ENCODE results near the gene TERT. TPM values are rescaled to one million over a fixed set of nuclear protein-coding genes. Genes with fewer than 3 reads are reported as not detected.

TERT gene
- total and polyA plus RNA-seq, 2 of the 13 experiments (the other 11 are each of a cell fraction or from before 2014, with no cell fraction given) = 4.3 to 5.9 TPM

- TF ChIP-seq, protein P1, sequence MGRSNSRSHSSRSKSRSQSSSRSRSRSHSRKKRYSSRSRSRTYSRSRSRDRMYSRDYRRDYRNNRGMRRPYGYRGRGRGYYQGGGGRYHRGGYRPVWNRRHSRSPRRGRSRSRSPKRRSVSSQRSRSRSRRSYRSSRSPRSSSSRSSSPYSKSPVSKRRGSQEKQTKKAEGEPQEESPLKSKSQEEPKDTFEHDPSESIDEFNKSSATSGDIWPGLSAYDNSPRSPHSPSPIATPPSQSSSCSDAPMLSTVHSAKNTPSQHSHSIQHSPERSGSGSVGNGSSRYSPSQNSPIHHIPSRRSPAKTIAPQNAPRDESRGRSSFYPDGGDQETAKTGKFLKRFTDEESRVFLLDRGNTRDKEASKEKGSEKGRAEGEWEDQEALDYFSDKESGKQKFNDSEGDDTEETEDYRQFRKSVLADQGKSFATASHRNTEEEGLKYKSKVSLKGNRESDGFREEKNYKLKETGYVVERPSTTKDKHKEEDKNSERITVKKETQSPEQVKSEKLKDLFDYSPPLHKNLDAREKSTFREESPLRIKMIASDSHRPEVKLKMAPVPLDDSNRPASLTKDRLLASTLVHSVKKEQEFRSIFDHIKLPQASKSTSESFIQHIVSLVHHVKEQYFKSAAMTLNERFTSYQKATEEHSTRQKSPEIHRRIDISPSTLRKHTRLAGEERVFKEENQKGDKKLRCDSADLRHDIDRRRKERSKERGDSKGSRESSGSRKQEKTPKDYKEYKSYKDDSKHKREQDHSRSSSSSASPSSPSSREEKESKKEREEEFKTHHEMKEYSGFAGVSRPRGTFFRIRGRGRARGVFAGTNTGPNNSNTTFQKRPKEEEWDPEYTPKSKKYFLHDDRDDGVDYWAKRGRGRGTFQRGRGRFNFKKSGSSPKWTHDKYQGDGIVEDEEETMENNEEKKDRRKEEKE (IDR thresholded peaks at IDR 0.05) = no peak
- TF ChIP-seq PREB (CRISPR knock-in tag; IDR thresholded peaks at IDR 0.05) = no peak; the same call in 1 of the 2 replicates
- TF ChIP-seq ZBTB26 (CRISPR knock-in tag; IDR thresholded peaks at IDR 0.05; ENCODE audit: borderline replicate concordance) = peak; percentile 73; the same call in 1 of the 2 replicates
- no peak for TF ChIP-seq HNF1A (IDR thresholded peaks at IDR 0.05; ENCODE audit: low read depth)
- TF ChIP-seq HNF1A (CRISPR knock-in tag; IDR thresholded peaks at IDR 0.05; ENCODE audit: borderline replicate concordance) = 0 out of 2 replicates have a peak, but pooled peaks have one; percentile 29
- no peak for TF ChIP-seq HNRNPLL (IDR thresholded peaks at IDR 0.05; ENCODE audit: low read depth, low read length, poor library complexity, severe bottlenecking)
- TF ChIP-seq ZFP91 (CRISPR knock-in tag; IDR thresholded peaks at IDR 0.05; ENCODE audit: borderline replicate concordance) = peak; percentile 21; the same call in 1 of the 2 replicates
- no peak for TF ChIP-seq ZNF543 (CRISPR knock-in tag; IDR thresholded peaks at IDR 0.05)
- no peak for TF ChIP-seq ZNF512 (CRISPR knock-in tag; IDR thresholded peaks at IDR 0.05)
- no peak for TF ChIP-seq ZKSCAN8 (CRISPR knock-in tag; IDR thresholded peaks at IDR 0.05; ENCODE audit: borderline replicate concordance)
- TF ChIP-seq ZNF891 (CRISPR knock-in tag; IDR thresholded peaks at IDR 0.05) = peak; percentile 94
- TF ChIP-seq ZNF513 (CRISPR knock-in tag; conservative IDR thresholded peaks at IDR 0.05) = no peak
These were observed 48.0 kb downstream of the TERT start (continued) for GRCh38 chr5:1246711-1247431.

Measured in HepG2 (cell line).